Measurements from ENCODE around the gene CCT8L2. TPM values are rescaled to one million over a fixed set of nuclear protein-coding genes. Genes with fewer than 3 reads are reported as not detected.
"Not testable (repeated sequence)": the region's sequence is repeated elsewhere in the genome, so short reads cannot be mapped to it uniquely, and the experiment has no call there.

Gene CCT8L2
- total RNA-seq, 1 donor from 2014 or later: not detected

DNA sequence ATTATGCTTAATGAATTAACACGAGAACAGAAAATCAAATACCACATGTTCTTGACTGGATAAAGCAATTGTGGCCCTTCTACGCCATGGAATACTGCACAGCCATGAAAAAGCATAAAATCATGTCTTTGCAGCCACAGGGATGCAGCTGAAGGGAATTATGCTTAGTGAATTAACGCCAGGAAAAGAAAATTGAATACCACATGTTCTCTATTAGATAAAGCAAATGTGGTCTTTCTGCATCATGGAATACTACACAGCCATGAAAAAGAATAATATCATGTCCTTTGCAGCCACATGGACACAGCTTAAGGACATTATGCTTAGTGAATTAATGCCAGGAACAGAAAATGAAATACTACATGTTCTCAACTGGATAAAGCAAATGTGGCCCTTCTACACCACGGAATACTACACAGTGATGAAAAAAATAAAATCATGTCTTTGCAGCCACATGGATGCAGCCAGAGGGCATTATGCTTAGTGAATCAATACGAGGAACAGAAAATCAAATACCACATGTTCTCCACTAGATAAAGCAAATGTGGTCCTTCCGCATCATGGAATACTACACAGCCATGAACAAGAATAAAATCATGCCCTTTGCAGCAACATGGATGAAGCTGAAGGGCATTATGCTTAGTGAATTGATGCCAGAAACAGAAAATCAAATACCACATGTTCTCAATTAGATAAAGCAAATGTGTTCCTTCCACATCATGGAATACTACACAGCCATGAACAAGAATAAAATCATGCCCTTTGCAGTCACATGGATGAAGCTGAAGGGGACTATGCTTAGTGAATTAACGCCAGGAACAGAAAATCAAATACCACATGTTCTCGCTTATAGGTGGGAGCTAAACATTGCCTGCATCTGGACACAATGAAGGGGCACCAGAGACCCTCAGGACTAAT is 37.3 kb downstream of the CCT8L2 start:
- H3K4me3 Mint-ChIP-seq (ENCODE audit: unreplicated experiment); DNase-seq (ENCODE audit: low spot score); H3K4me1 Mint-ChIP-seq (ENCODE audit: low read depth); H3K27ac Mint-ChIP-seq (ENCODE audit: unreplicated experiment); H3K36me3 Mint-ChIP-seq (ENCODE audit: low read depth); H3K27me3 Mint-ChIP-seq (ENCODE audit: low read depth); H3K9me3 Mint-ChIP-seq (ENCODE audit: low read depth): not testable (repeated sequence)

DNA sequence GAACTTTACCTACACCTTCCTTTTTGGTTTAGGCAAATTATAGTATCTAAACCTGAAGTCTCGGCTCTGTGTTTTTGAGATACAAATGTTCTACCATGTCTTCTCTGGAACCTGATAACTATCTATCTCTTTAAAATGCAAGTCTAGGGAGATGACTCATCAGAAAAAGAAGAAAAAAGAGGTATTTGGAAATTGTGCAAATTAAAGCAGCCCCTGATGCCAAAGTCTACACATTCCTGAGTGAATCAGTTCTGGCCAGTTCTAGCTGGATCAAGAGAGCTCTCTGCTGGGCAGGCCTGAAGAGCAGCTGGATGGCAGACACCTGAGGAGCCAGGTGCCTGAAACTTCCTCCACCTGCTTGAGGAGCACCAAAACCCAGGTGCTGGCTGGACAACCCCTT is 49.3 kb downstream of the CCT8L2 start:
- H3K4me3 Mint-ChIP-seq (ENCODE audit: unreplicated experiment); H3K36me3 Mint-ChIP-seq (ENCODE audit: low read depth); DNase-seq (ENCODE audit: low spot score); H3K27ac Mint-ChIP-seq (ENCODE audit: unreplicated experiment); H3K4me1 Mint-ChIP-seq (ENCODE audit: low read depth); H3K9me3 Mint-ChIP-seq (ENCODE audit: low read depth); H3K27me3 Mint-ChIP-seq (ENCODE audit: low read depth): not testable (repeated sequence)

Other genes starting within 250 kb of the CCT8L2 start
- gene XKR3, start 232.6 kb upstream of the CCT8L2 start, total RNA-seq: not detected in 3 replicates

All from chondrocyte (in vitro differentiated cells).